Activated CD4-positive, alpha-beta T cell treated with anti-CD3 and anti-CD28 coated beads, Interleukin-2, amount 10 ng/mL, durations not matched to agents 7 days and 5 days (primary cell): ENCODE data around the gene FBXW12. TPM values are rescaled to one million over a fixed set of nuclear protein-coding genes. Genes with fewer than 3 reads are reported as not detected.
"Not testable (repeated sequence)": the region's sequence is repeated elsewhere in the genome, so short reads cannot be mapped to it uniquely, and the experiment has no call there.

Source experiments
- CTCF ChIA-PET: fragments of 350-600 bp; sonication (Branson Sonifier 250); formaldehyde crosslinking; loops from one replicate; lab custom pipeline; 2021; ENCODE audit warnings: antibody characterized with exemption; lab: Charles Lee
- POLR2A ChIA-PET: fragments of 350-600 bp; sonication (Branson Sonifier 250); formaldehyde crosslinking; loops from one replicate; lab custom pipeline; 2021; ENCODE audit warnings: antibody characterized with exemption; lab: Charles Lee
- DNase-seq: peaks from one replicate; pipeline ENCODE4 v3.0.0-alpha.2; 2020
- H3K27ac Mint-ChIP-seq: one replicate; pipeline ENCODE4 v1.8.0; 2021; ENCODE audit warnings: mild to moderate bottlenecking, moderate library complexity, mixed read lengths
- H3K27me3 Mint-ChIP-seq: one replicate; pipeline ENCODE4 v1.8.0; 2021; ENCODE audit warnings: mixed read lengths
- H3K36me3 Mint-ChIP-seq: one replicate; pipeline ENCODE4 v1.8.0; 2021; ENCODE audit warnings: low read depth, mixed read lengths
- H3K4me1 Mint-ChIP-seq: one replicate; pipeline ENCODE4 v1.8.0; 2021; ENCODE audit warnings: mixed read lengths
- H3K4me3 Mint-ChIP-seq: one replicate; pipeline ENCODE4 v1.8.0; 2021; ENCODE audit warnings: mild to moderate bottlenecking, moderate library complexity, mixed read lengths
- H3K9me3 Mint-ChIP-seq: one replicate; pipeline ENCODE4 v1.8.0; 2021; ENCODE audit warnings: mixed read lengths
- total RNA-seq, 2 experiments: library from RNA; stranded (reverse); gene quantifications; one replicate each; pipeline ENCODE4 v1.2.3, GENCODE V29; 2021

Gene FBXW12
- total RNA-seq, 2 experiments from 2014 or later: not detected

GRCh38 chr3:48395714-48396113 lies 23.7 kb downstream of the FBXW12 start:
- Mint-ChIP-seq H3K27ac (no peak overlapping the region), H3K4me3 (no peak overlapping the region), H3K36me3 (no peaks in the 10 kb centered on the region), H3K4me1 (no peaks in the 10 kb centered on the region), H3K27me3 (peaks cover 14% of the 10 kb centered on the region), H3K9me3 (no peaks in the 10 kb centered on the region)
- DNase-seq: no peak
- ChIA-PET CTCF (interaction anchor here (0.6 to 2.0 kb wide), 3 partner anchors 12 to 1070 kb away, joined by 3 to 6 read pairs (median 3); no protein-coding TSS in a partner anchor), POLR2A (interaction anchor here (0.8 kb wide), 1 partner anchor 127 kb away, joined by 3 read pairs; no protein-coding TSS in a partner anchor)

- POLR2A ChIA-PET: no interaction called here
- H3K9me3 Mint-ChIP-seq: no peaks in the 10 kb centered on the region
- H3K27ac Mint-ChIP-seq: no peak overlapping the region
- peaks cover 3% of the 10 kb centered on the region for H3K27me3 Mint-ChIP-seq
- no peaks in the 10 kb centered on the region for H3K36me3 Mint-ChIP-seq
- no peak overlapping the region for H3K4me3 Mint-ChIP-seq
- CTCF ChIA-PET: interaction anchor here (0.9 to 1.8 kb wide), 3 partner anchors 38 to 160 kb away, joined by 3 to 8 read pairs (median 3); partner anchors contain the start of genes CCDC51 and TMA7
- no peaks in the 10 kb centered on the region for H3K4me1 Mint-ChIP-seq
- DNase-seq: no peak
Observed at GRCh38 chr3:48397767-48398681, 26.0 kb downstream of the FBXW12 start.

- no peaks in the 10 kb centered on the region for H3K9me3 Mint-ChIP-seq
- H3K27me3 Mint-ChIP-seq: peaks cover 3% of the 10 kb centered on the region
- H3K4me3 Mint-ChIP-seq: no peak overlapping the region
- no peak for DNase-seq
- no peak overlapping the region for H3K27ac Mint-ChIP-seq
- H3K36me3 Mint-ChIP-seq: no peaks in the 10 kb centered on the region
- CTCF ChIA-PET: interaction anchor here (0.9 to 1.8 kb wide), 3 partner anchors 37 to 159 kb away, joined by 3 to 8 read pairs (median 3); partner anchors contain the start of genes CCDC51 and TMA7
- POLR2A ChIA-PET: no interaction called here
- no peaks in the 10 kb centered on the region for H3K4me1 Mint-ChIP-seq
Observed at GRCh38 chr3:48398701-48399386, 26.8 kb downstream of the FBXW12 start.

- no peak overlapping the region for H3K27ac Mint-ChIP-seq
- POLR2A ChIA-PET: no interaction called here
- H3K9me3 Mint-ChIP-seq: no peaks in the 10 kb centered on the region
- CTCF ChIA-PET: interaction anchor here (1.2 to 2.3 kb wide), 9 partner anchors 9 to 157 kb away, joined by 3 to 19 read pairs (median 8); partner anchors contain the start of gene PFKFB4
- DNase-seq: no peak
- no peaks in the 10 kb centered on the region for H3K4me1 Mint-ChIP-seq
- peaks cover 3% of the 10 kb centered on the region for H3K27me3 Mint-ChIP-seq
- H3K4me3 Mint-ChIP-seq: no peak overlapping the region
- H3K36me3 Mint-ChIP-seq: no peaks in the 10 kb centered on the region
Observed at GRCh38 chr3:48399387-48400172, 27.6 kb downstream of the FBXW12 start.

GRCh38 chr3:48400824-48401433 lies 28.9 kb downstream of the FBXW12 start:
- Mint-ChIP-seq H3K4me1 (no peaks in the 10 kb centered on the region), H3K27ac (no peak overlapping the region), H3K36me3 (no peaks in the 10 kb centered on the region), H3K4me3 (no peak overlapping the region), H3K9me3 (no peaks in the 10 kb centered on the region), H3K27me3 (no peaks in the 10 kb centered on the region)
- peak; percentile 77 for DNase-seq
- CTCF ChIA-PET: interaction anchor here (0.6 to 2.3 kb wide), 54 partner anchors 8 to 1454 kb away, joined by 3 to 33 read pairs (median 4); partner anchors contain the start of genes CCDC51, NCKIPSD, PFKFB4 and PLXNB1
- POLR2A ChIA-PET: interaction anchor here (0.6 kb wide), 1 partner anchor 145 kb away, joined by 3 read pairs; no protein-coding TSS in a partner anchor

GRCh38 chr3:48401434-48401901 lies 29.4 kb downstream of the FBXW12 start:
- H3K27me3 Mint-ChIP-seq, H3K36me3 Mint-ChIP-seq, H3K27ac Mint-ChIP-seq, POLR2A ChIA-PET, H3K9me3 Mint-ChIP-seq, H3K4me3 Mint-ChIP-seq, H3K4me1 Mint-ChIP-seq: not testable (repeated sequence)
- peak; percentile 0 for DNase-seq
- CTCF ChIA-PET: interaction anchor here (0.6 to 2.3 kb wide), 41 partner anchors 10 to 1454 kb away, joined by 3 to 33 read pairs (median 4); partner anchors contain the start of genes CCDC51, NCKIPSD, PFKFB4 and PLXNB1

- CTCF ChIA-PET: interaction anchor here (1.0 to 3.1 kb wide), 3 partner anchors 27 to 34 kb away, joined by 3 to 33 read pairs (median 15); no protein-coding TSS in a partner anchor
- no peaks in the 10 kb centered on the region for H3K27me3 Mint-ChIP-seq
- no peaks in the 10 kb centered on the region for H3K36me3 Mint-ChIP-seq
- H3K4me1 Mint-ChIP-seq: no peaks in the 10 kb centered on the region
- H3K4me3 Mint-ChIP-seq: no peak overlapping the region
- no peaks in the 10 kb centered on the region for H3K9me3 Mint-ChIP-seq
- peak; percentile 3 for DNase-seq
- H3K27ac Mint-ChIP-seq: no peak overlapping the region
- POLR2A ChIA-PET: no interaction called here
Observed at GRCh38 chr3:48402281-48402732, 30.3 kb downstream of the FBXW12 start.

- H3K36me3 Mint-ChIP-seq: no peaks in the 10 kb centered on the region
- H3K27me3 Mint-ChIP-seq: no peaks in the 10 kb centered on the region
- no peak for DNase-seq
- no peaks in the 10 kb centered on the region for H3K4me1 Mint-ChIP-seq
- no peak overlapping the region for H3K4me3 Mint-ChIP-seq
- no peak overlapping the region for H3K27ac Mint-ChIP-seq
- no peaks in the 10 kb centered on the region for H3K9me3 Mint-ChIP-seq
- POLR2A ChIA-PET: no interaction called here
- CTCF ChIA-PET: interaction anchor here (0.6 to 3.1 kb wide), 3 partner anchors 27 to 209 kb away, joined by 3 to 15 read pairs (median 4); no protein-coding TSS in a partner anchor
Observed at GRCh38 chr3:48402907-48403306, 30.9 kb downstream of the FBXW12 start.

GRCh38 chr3:48403533-48404439 lies 31.8 kb downstream of the FBXW12 start:
- H3K27me3 Mint-ChIP-seq: no peaks in the 10 kb centered on the region
- H3K9me3 Mint-ChIP-seq: no peaks in the 10 kb centered on the region
- ChIA-PET POLR2A (no interaction called here), CTCF (interaction anchor here (0.5 to 3.1 kb wide), 4 partner anchors 11 to 615 kb away, joined by 3 to 15 read pairs (median 4); no protein-coding TSS in a partner anchor)
- H3K4me3 Mint-ChIP-seq: no peak overlapping the region
- no peak for DNase-seq
- no peak overlapping the region for H3K27ac Mint-ChIP-seq
- H3K4me1 Mint-ChIP-seq: no peaks in the 10 kb centered on the region
- H3K36me3 Mint-ChIP-seq: no peaks in the 10 kb centered on the region

GRCh38 chr3:48404440-48405342 lies 32.7 kb downstream of the FBXW12 start:
- H3K27ac Mint-ChIP-seq: no peak overlapping the region
- no peaks in the 10 kb centered on the region for H3K9me3 Mint-ChIP-seq
- POLR2A ChIA-PET: no interaction called here
- no peaks in the 10 kb centered on the region for H3K27me3 Mint-ChIP-seq
- H3K36me3 Mint-ChIP-seq: no peaks in the 10 kb centered on the region
- DNase-seq: no peak
- CTCF ChIA-PET: interaction anchor here (0.5 to 3.1 kb wide), 4 partner anchors 10 to 616 kb away, joined by 3 to 15 read pairs (median 4); no protein-coding TSS in a partner anchor
- H3K4me3 Mint-ChIP-seq: no peak overlapping the region
- H3K4me1 Mint-ChIP-seq: no peaks in the 10 kb centered on the region
